ENCODE results near the gene ALPL.

ALPL gene

GRCh38 chr1:21621761-21622436, 112.7 kb downstream of the ALPL start:
- no peak for TF ChIP-seq ZNF274 (IDR thresholded peaks at IDR 0.05; ENCODE audit: low read depth, low read length)
- H3K4me3 ChIP-seq (ENCODE audit: low read length): no peak overlapping the region

DNA sequence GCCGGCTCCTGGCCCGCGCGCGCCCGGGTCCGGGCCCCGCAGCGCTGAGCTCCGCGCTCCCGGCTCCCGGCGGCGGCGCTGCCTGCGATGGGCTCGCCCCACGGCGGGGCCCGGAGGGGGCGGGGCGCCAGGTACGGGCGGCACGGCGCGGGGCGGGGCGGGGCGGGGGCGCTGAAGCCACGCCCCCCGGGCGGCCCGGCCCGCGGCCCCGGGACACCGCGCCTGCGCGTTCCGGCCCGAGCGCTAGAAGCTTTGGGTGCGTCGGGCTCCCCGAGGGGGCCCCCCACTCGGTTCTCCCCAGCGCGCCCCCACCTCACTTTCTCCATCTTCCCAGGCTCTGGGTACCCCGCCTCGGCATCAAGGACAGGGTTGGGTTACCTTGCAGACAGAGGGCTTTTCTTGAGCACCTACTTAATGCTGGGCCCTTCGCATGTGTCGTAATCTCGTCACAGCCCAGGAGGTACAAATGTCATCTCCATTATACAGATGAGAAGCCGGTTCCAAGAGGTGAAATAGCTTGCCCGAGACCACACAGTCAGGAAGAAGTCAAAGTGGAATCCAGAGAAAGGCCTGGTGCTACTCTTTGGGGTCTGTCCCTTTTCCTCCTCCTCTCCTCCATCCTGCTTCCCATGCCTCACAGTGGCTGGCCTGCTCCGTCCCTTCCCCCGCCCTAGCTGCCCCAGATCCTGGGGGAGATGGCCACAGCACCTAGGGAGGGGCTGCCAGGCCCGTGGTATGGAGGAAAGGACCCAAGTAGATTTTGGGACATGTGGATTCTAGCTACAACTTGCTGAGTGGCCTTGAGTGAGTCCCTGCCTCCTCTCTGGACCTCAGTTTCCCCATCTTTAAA, 113.5 kb downstream of the ALPL start:
- TF ChIP-seq ZNF274 (IDR thresholded peaks at IDR 0.05; ENCODE audit: low read depth, low read length): no peak
- no peak overlapping the region for H3K4me3 ChIP-seq (ENCODE audit: low read length)

- no peak overlapping the region for H3K4me3 ChIP-seq (ENCODE audit: low read length)
- no peak for TF ChIP-seq ZNF274 (IDR thresholded peaks at IDR 0.05; ENCODE audit: low read depth, low read length)
Observed at GRCh38 chr1:21623410-21623961, 114.3 kb downstream of the ALPL start.

DNA sequence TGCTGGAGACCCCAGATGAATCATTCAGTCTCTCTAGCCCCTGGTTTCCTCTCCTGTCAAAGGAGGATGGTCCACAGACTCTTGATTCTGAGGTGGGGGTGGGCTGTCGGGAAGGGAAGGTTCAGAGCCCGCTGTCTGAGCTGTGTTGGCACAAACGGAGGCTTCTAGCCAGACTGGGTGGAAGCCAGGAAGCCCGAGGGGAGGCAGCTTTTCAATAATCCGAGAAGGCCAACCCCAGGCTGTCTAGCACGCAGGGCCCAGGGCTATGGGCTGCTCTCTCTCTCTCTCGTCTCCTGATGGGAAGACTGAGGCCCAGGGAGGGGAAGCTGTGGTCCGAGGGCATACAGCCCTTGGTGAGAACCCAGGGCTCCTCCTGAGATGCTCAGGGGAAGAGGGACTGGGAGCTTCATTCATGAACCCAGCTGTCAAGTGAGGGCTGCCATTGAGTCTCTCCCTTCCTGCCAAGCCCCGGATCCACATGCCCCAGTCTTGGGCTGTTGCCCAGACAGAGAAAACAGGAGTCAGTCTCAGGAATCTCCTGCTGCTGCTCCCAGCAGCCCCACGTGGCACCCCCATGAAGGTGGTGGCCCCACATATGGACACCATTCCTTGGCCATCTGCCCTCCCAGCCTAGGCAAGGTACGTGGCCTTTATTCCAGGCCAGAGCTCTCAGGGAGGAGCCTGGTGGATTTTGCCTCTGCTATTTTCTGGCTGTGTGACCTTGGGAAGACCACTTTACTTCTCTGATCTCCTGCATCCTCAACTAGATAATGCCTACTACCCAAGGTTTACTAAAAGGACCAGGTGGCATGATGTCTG, 115.6 kb downstream of the ALPL start:
- TF ChIP-seq ZNF274 (IDR thresholded peaks at IDR 0.05; ENCODE audit: low read depth, low read length): no peak
- H3K4me3 ChIP-seq (ENCODE audit: low read length): no peak overlapping the region

DNA sequence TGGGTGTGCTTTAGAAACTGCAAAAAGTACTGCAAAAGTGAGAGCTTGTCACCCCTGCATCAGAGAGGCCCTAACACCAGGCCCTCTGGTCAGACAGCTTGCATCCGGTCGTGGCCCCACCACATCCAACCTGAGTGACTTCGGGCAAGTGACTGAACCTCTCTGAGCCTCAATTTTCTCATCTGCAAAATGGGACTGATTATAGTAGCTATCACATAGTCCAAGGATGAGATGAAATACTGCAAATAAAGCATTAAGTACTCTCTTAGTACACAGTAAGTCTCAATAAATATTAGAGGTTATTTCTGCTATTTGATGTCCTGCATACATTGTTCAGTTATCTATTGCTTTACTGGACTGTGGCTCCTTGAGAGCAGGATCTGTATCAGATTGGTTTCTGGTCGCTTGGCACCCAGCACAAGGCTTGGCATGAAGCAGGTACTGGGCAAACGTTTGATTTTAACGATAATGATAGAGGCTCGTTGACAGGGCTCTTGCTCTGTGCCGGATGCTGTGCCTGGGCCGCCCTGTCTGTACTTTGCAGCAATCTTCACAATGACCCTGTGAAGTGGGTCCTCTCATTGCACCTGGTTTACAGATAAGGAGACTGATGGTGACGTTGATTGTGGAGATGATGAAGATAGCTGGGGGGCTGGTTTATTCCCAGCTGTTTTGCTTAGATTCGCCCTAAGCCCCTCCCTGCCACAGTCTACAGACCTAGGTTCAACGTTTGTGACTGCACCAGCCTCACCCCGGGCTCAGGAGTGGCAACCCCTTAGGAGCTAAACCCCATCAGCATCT, 116.4 kb downstream of the ALPL start:
- no peak for TF ChIP-seq ZNF274 (IDR thresholded peaks at IDR 0.05; ENCODE audit: low read depth, low read length)
- H3K4me3 ChIP-seq (ENCODE audit: low read length): no peak overlapping the region

DNA sequence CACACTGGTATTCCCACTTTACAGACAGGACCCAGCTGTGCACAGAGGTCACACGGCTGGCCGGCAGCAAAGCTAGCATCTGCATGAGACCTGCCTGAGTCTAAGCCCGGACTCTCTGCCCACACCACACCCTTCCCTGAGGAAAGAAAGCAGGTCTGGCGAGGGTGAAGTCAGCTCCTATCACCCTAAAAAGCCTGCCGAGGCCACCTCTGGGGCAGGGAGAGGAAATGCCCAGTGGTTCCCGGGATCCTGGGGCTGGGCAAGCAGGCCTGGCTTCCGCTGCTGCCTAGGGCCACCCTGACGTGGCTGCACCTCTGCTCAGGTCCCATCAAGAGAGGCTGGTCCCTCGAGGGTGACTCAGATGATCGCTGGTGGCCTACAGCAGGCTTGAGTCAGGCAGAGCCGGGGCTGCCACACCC, 117.7 kb downstream of the ALPL start:
- no peak for TF ChIP-seq ZNF274 (IDR thresholded peaks at IDR 0.05; ENCODE audit: low read depth, low read length)
- no peak overlapping the region for H3K4me3 ChIP-seq (ENCODE audit: low read length)

Data from GM08714 (cell line).